GM21786 (cell line): ENCODE data around the gene PCDHB11.
"Not testable (repeated sequence)": the region's sequence is repeated elsewhere in the genome, so short reads cannot be mapped to it uniquely, and the experiment has no call there.

Source experiments
- ATAC-seq: cut with Tn5 transposase; IDR thresholded peaks from one replicate; pipeline ENCODE4 v1.9.1; 2021; ENCODE audit not compliant: unreplicated experiment

The PCDHB11 gene

GRCh38 chr5:141236516-141237313 is 37.3 kb downstream of the PCDHB11 start:
- no peak for ATAC-seq

GRCh38 chr5:141241496-141241895 is 42.1 kb downstream of the PCDHB11 start:
- no peak for ATAC-seq

- ATAC-seq: no peak
Observed at GRCh38 chr5:141245250-141245717, 45.9 kb downstream of the PCDHB11 start, which contains the start of gene PCDHB15. Gene PCDHB15, plus strand, starts transcription at chr5:141245395. Its CDS starts 184 bp downstream, at chr5:141245579.

- ATAC-seq: not testable (repeated sequence)
Observed at GRCh38 chr5:141246971-141247370, 47.5 kb downstream of the PCDHB11 start.

GRCh38 chr5:141247434-141247833 is 48.0 kb downstream of the PCDHB11 start:
- not testable (repeated sequence) for ATAC-seq

GRCh38 chr5:141250576-141250975 is 51.1 kb downstream of the PCDHB11 start:
- ATAC-seq: no peak
